Esophagus muscularis mucosa (tissue), 3 donors: Measurements from ENCODE around the gene ADGRA1.

Experiments
- CTCF ChIP-seq, 3 experiments: fragments of 200-600 bp in 2 of 3; fragments of 450-650 bp in 1 of 3; sonication (generic) in 2 of 3; IDR thresholded peaks; one replicate each; pipeline ENCODE4 v1.5.1; 2017 to 2019; ENCODE audit warnings: antibody characterized with exemption in 3 of 3, mild to moderate bottlenecking in 2 of 3, moderate library complexity in 1 of 3
- EP300 ChIP-seq: sonication (generic); formaldehyde crosslinking; IDR thresholded peaks from one replicate; pipeline ENCODE4 v1.6.1; 2017; ENCODE audit warnings: antibody characterized with exemption

GRCh38 chr10:133129071-133129858 lies 41.5 kb downstream of the ADGRA1 start:
- TF ChIP-seq EP300: no peak
- TF ChIP-seq CTCF (IDR thresholded peaks at IDR 0.05): no peak
